ENCODE results near the gene SEH1L.

DNA sequence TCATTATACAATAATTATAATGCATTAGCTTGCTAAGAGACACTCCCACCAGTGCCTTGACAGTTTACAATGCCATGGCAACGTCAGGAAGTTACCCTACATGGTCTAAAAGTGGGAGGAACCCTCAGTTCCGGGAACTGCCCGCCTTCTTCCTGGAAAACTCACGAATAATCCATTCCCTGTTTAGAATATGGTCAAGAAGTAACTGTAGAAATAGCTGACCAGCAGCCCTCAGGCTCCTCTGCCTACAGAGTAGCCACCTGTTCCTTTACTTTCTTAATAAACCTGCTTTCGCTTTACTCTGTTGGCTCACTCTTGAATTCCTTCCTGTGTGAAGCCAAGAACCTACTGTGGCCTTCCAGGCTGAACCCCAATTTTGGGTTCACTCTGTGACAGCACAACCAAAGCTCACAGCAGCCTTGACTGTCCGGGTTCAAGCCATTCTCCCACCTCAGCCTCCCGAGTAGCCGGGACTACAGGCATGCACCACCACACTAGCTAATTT is 43.7 kb upstream of the SEH1L start:
- TF ChIP-seq, protein P1, sequence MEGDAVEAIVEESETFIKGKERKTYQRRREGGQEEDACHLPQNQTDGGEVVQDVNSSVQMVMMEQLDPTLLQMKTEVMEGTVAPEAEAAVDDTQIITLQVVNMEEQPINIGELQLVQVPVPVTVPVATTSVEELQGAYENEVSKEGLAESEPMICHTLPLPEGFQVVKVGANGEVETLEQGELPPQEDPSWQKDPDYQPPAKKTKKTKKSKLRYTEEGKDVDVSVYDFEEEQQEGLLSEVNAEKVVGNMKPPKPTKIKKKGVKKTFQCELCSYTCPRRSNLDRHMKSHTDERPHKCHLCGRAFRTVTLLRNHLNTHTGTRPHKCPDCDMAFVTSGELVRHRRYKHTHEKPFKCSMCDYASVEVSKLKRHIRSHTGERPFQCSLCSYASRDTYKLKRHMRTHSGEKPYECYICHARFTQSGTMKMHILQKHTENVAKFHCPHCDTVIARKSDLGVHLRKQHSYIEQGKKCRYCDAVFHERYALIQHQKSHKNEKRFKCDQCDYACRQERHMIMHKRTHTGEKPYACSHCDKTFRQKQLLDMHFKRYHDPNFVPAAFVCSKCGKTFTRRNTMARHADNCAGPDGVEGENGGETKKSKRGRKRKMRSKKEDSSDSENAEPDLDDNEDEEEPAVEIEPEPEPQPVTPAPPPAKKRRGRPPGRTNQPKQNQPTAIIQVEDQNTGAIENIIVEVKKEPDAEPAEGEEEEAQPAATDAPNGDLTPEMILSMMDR (IDR thresholded peaks at IDR 0.05) = no peak
- TF ChIP-seq POLR2AphosphoS5 (IDR thresholded peaks at IDR 0.05) (no peak), POLR2A (IDR thresholded peaks at IDR 0.05) (no peak), EP300 (IDR thresholded peaks at IDR 0.05; ENCODE audit: low read depth) (no peak)

Measured in transverse colon (tissue), 4 donors.